ENCODE results near the gene FKBP10.

Gene FKBP10

DNA sequence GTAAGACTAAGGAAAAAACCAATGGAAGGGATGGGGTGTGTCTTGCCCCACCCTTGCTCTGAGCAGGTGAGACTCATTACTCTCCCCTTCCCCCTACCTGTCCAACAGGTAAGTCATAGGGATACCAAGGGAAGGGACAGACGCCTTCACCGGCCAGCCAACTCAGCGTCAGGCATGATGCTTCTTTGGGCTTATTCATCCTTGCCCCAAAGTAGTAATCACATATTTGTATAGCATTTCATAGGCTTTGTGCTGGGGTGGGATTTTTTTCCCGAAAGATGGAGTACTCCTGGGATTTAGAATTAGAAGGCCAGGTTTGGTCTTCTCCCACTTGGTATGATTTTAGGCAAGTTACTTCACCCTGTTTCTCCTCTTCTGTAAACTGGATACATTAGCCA is 25.8 kb upstream of the FKBP10 start:
- Mint-ChIP-seq H3K36me3 (ENCODE audit: insufficient read depth) (no peaks in the 10 kb centered on the region), H3K27me3 (peaks cover 28 to 65% of the 10 kb centered on the region in 2 donors), H3K9me3 (no peaks in the 10 kb centered on the region), H3K4me1 (ENCODE audit: low read depth in 2 of 2) (peaks cover 8 to 12% of the 10 kb centered on the region in 2 donors), H3K27ac (no peak overlapping the region), H3K4me3 (peak overlapping the region; percentile 62 to 70)
- ATAC-seq (replicated peaks) (no peak), DNase-seq (no peak)

DNA sequence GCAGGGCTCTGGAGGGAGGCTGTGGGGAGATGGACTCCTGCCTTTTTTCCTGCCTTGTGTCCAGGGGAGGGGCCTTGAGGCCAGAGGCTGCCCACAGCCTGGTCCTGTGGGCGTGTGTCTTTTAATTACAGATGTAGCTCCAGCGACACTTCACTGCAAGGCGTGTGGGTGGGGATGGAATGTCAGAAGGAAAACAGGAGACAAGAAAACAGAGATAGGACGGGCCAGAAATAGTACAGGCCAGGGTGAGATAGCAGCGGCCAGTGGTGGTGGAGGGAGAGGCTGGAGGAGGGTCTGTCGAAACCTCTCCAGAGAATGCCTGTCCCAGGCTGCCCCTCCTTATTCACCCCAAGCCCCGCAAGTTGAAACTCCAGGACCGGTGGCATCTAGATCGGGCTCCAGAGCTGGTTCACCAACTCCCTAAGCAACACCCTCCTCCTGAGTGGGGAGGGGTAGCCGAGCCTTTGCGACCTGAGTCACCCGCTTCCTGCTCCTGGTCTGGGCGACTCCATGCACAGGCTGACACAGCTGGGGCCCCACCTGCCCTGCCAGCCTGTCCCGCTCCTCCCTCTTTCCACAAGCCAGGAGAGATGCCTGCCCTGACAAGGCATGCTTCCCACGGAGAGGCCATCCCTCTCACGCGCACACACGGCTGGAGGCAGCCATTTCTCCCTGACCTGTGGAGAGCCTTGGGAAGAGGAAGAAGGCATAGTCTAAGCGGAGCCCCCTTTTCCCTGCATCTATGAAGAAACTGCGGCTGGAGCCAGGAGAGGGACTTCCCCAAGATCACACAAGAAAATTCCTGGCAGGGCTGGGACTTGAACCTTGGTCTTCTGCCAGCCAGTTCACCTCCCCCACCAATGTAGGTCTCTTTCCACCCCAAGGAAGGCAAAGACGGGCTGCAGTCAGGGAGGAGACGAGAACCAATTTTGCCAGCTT is 19.7 kb upstream of the FKBP10 start:
- Mint-ChIP-seq H3K4me1 (ENCODE audit: low read depth in 2 of 2) (peaks cover 0 to 4% of the 10 kb centered on the region in 2 donors), H3K9me3 (no peaks in the 10 kb centered on the region), H3K27me3 (peaks cover 0 to 34% of the 10 kb centered on the region in 2 donors), H3K4me3 (peak overlapping the region in 1 of 2 donors; percentile 19), H3K36me3 (ENCODE audit: insufficient read depth) (peaks cover 3% of the 10 kb centered on the region), H3K27ac (no peak overlapping the region)
- DNase-seq (no peak), ATAC-seq (replicated peaks) (no peak)

DNA sequence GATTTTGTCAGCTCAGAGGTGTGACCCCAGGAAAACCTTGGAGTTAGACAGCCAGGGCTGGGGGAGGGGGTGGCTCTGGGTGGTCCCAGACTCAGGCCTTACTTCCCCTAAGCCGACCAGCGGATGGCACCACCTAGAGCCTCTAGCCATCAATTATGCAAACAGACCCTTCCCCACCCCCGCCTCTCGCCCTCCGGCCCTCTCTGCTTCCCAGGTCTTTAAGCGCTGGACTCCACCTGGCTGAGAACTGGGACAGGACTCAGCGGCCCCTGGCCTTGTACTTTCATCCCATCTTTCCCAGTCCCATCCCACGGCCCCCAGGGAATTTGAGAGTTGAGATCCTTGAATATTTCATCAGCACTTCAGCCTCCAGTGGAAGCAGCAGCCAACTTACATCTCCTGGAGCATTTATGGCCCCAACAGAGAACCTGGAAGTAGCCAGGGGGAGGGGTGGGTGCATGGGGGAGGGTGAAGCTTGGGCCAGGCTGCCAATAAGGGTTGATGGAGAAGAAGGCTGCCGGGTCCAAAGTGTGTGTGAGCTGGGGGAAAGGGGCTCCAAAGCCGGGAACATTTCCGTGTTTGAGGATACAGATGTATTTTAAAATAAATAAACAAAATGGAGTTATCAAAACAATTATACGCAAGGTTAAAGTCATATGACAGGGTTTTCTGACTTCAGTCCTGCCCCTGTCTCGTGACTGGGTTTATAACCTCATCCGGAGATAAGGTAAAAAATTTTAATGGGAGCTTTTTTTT is 18.8 kb upstream of the FKBP10 start:
- DNase-seq = no peak
- Mint-ChIP-seq H3K9me3 (no peaks in the 10 kb centered on the region), H3K36me3 (ENCODE audit: insufficient read depth) (peaks cover 3% of the 10 kb centered on the region), H3K4me3 (no peak overlapping the region), H3K27me3 (peaks cover 0 to 40% of the 10 kb centered on the region in 2 donors), H3K27ac (no peak overlapping the region), H3K4me1 (ENCODE audit: low read depth in 2 of 2) (peaks cover 0 to 1% of the 10 kb centered on the region in 2 donors)
- no peak for ATAC-seq (replicated peaks)

DNA sequence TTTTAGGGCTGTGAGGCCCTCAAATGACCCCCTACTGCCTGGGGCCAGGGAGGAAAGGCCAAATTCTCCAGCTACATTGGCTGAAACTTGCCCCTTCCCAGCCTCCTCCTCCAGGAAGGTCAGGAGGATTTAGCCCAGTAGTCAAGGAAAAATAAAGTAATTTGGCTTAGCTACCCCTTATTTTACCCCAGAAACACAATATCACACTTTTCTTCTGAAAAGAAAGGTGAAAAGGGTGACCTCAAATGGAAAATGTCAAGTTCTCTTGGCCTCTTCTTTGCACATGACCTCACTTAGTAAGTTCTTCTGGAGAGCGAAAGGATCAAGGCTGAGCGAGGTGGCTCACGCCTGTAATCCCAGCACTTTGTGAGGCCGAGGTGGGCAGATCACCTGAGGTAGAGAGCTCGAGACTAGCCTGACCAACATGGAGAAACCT is 18.2 kb upstream of the FKBP10 start:
- ATAC-seq (replicated peaks) = no peak
- Mint-ChIP-seq H3K4me1 (ENCODE audit: low read depth in 2 of 2) (peaks cover 0 to 1% of the 10 kb centered on the region in 2 donors), H3K9me3 (no peaks in the 10 kb centered on the region), H3K36me3 (ENCODE audit: insufficient read depth) (peaks cover 3% of the 10 kb centered on the region), H3K4me3 (no peak overlapping the region), H3K27ac (no peak overlapping the region), H3K27me3 (peaks cover 0 to 44% of the 10 kb centered on the region in 2 donors)
- no peak for DNase-seq

DNA sequence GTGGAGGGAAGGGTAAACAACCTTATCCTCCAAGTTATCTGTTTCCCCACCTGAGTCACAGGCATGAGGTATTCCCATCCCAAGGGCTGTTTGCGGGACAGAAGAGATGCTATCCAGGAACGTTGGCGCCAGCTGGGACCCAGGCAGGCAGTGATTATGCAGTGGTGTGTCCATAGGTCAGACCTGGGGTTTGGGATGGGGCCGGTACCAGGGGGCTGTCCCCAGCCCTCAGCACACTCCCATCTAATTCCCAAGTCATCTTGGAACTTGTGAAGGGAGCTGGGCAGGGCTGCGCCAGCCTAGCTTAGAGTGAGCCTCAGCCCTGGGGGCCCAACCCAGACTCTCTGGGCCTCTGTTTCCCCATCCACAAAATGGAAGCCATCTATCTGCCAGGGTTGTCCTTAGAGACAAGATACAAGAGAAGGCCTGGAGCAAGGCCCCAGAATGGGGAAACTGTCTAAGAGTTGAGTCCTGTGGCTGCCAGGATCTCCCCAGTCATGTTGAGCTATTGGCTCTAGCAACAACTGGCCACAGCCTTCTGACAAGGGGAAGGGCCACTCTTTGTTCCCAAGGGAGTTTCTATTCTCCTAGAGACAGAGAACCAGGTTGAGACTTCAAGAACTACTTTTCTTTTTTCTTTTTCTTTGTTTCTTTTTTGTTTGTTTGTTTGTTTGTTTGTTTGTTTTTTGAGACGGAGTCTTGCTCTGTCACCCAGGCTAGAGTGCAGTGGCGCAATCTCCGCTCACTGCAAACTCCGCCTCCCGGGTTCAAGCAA is 16.5 kb upstream of the FKBP10 start:
- Mint-ChIP-seq H3K27ac (no peak overlapping the region), H3K27me3 (peaks cover 0 to 40% of the 10 kb centered on the region in 2 donors), H3K9me3 (no peaks in the 10 kb centered on the region), H3K4me3 (no peak overlapping the region), H3K4me1 (ENCODE audit: low read depth in 2 of 2) (peaks cover 0 to 5% of the 10 kb centered on the region in 2 donors), H3K36me3 (ENCODE audit: insufficient read depth) (peaks cover 3% of the 10 kb centered on the region)
- ATAC-seq (replicated peaks) = no peak
- no peak for DNase-seq

DNA sequence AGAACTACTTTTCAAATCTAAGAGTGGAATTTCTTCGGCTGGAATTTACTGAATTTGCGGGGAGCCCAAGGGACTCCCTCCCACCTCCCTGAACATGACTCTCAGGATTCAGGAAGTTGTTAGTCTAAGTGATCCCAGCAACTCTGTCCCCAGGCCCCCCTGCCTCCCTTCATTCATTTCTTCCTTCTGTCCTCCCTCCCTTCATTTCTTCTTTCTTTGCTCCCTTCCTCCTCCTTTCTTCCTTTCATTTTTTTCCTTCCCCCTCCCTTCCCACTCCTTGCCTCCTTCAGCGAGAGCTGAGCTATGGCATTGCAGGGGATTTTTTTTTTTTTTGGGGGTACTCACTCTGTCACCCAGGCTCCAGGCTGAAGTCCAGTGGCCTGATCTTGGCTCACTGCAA is 15.4 kb upstream of the FKBP10 start:
- H3K9me3 Mint-ChIP-seq = no peaks in the 10 kb centered on the region
- H3K27me3 Mint-ChIP-seq = peaks cover 0 to 32% of the 10 kb centered on the region in 2 donors
- H3K27ac Mint-ChIP-seq = no peak overlapping the region
- DNase-seq (no peak), ATAC-seq (replicated peaks) (no peak)
- no peak overlapping the region for H3K4me3 Mint-ChIP-seq
- H3K4me1 Mint-ChIP-seq (ENCODE audit: low read depth in 2 of 2) = peaks cover 0 to 10% of the 10 kb centered on the region in 2 donors
- peaks cover 3% of the 10 kb centered on the region for H3K36me3 Mint-ChIP-seq (ENCODE audit: insufficient read depth)

DNA sequence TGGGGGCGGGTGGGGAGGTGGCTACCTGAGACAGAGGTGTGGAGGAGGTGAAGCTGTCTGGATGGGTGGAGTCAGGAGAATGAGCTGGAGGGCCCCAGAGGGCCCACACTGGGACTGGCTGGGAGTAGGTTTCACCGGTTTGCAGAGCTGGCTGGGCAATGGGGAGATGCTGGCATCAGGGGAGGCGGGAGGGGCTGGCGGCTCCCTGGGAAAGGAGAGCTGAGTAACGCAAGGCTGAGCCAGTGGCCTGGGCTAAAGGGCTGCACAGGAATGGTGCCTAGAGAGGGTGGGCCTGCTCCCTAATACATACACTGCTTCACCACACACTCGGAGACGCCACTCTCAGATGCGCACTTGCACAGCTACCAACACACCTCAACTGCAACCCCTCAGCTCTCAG is 13.4 kb upstream of the FKBP10 start:
- Mint-ChIP-seq H3K4me3 (no peak overlapping the region), H3K27ac (no peak overlapping the region), H3K9me3 (no peaks in the 10 kb centered on the region), H3K4me1 (ENCODE audit: low read depth in 2 of 2) (peaks cover 0 to 12% of the 10 kb centered on the region in 2 donors), H3K27me3 (peaks cover 0 to 18% of the 10 kb centered on the region in 2 donors), H3K36me3 (ENCODE audit: insufficient read depth) (peaks cover 3% of the 10 kb centered on the region)
- DNase-seq (no peak), ATAC-seq (replicated peaks) (no peak)

DNA sequence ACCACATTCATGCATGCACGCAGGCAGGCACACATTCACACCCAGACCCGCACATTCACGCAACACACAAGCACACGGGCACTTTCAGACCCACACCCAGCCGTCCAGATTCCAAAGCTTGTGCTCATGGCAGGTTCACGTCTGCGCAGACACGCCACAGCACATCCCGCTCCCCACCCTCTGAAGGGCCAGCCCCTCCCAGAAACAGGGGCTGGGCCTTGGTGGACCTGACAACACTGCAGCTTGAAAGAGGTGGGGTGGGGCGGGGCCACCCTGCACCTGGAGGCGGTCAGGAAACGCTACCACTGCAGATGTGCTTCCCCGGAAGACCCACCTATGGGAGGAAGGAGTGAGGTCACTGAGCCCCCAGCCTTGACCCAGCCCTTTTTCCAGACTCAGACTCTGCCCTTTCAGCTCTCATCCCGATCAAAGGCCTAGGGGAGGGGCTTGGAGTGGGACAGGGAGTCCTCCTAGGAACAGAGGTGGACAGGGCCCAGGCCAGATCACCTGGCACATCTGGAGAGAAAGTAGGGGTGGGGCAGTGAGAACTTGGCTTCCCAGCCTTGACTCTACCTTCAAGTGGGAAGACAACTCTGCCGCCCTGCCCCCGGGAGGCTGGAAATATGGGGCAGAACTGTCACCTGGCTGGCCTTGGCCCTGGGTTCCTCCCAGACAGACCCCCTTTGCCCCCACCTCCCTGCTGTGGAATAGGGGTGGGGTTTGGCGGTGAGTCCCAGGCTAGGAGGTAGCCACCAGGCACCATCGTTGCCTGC is 12.0 kb upstream of the FKBP10 start:
- peak; percentile 68 for ATAC-seq (replicated peaks)

DNA sequence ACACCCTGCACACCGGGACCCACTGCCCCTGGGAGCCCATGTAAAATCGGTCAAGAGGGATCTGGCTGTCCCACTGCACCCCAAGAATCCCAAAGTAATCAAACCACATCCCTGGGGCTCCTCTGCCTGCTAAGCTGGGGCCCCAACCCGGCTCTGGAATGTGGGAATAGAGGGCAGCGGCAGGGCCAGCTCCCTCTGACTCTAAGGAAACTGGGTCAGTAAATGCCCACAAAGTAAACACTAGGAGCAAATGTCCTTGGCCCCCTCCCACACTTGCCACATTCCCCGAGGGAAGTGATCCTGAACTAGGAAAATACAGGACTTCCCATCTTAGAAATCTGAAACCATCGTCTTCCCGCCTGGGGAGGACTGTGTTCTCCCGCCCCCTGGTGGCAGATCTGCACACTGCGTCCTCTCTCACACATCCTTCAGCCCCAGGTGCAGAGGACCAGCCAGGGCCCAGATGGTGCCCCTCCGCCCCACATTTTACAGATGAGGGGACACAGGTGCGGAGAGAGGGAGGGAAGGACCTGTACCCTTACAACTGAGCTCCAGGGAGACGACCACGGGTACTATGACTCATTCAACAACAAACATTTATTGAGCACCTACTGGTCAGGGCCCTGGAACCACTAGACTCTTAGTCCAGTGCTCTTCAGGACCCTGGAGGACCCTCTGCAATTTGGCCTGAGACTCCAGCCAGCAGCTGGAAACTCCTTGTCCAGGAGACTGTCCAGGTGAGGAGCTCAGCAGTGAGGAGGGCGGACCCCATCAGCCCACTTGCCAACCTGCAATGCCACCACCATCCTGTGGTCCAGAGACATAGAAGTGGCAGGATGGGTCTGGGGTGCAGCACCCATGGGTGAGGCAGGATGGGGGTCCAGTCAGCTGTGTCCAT is 11.2 kb upstream of the FKBP10 start:
- Mint-ChIP-seq H3K27ac (no peak overlapping the region), H3K4me1 (ENCODE audit: low read depth in 2 of 2) (peaks cover 0 to 12% of the 10 kb centered on the region in 2 donors), H3K9me3 (no peaks in the 10 kb centered on the region), H3K27me3 (peaks cover 0 to 18% of the 10 kb centered on the region in 2 donors), H3K4me3 (peak overlapping the region in 1 of 2 donors; percentile 43), H3K36me3 (ENCODE audit: insufficient read depth) (no peaks in the 10 kb centered on the region)
- ATAC-seq (replicated peaks) (peak; percentile 75), DNase-seq (peak; percentile 70 to 72 (median 72))

More for the DNA sequence above, 12.0 kb upstream of the FKBP10 start:
- Mint-ChIP-seq H3K4me1 (ENCODE audit: low read depth in 2 of 2) (peaks cover 0 to 12% of the 10 kb centered on the region in 2 donors), H3K27me3 (peaks cover 0 to 18% of the 10 kb centered on the region in 2 donors), H3K36me3 (ENCODE audit: insufficient read depth) (no peaks in the 10 kb centered on the region), H3K4me3 (peak overlapping the region in 1 of 2 donors; percentile 43), H3K27ac (no peak overlapping the region), H3K9me3 (no peaks in the 10 kb centered on the region)
- DNase-seq = no peak

DNA sequence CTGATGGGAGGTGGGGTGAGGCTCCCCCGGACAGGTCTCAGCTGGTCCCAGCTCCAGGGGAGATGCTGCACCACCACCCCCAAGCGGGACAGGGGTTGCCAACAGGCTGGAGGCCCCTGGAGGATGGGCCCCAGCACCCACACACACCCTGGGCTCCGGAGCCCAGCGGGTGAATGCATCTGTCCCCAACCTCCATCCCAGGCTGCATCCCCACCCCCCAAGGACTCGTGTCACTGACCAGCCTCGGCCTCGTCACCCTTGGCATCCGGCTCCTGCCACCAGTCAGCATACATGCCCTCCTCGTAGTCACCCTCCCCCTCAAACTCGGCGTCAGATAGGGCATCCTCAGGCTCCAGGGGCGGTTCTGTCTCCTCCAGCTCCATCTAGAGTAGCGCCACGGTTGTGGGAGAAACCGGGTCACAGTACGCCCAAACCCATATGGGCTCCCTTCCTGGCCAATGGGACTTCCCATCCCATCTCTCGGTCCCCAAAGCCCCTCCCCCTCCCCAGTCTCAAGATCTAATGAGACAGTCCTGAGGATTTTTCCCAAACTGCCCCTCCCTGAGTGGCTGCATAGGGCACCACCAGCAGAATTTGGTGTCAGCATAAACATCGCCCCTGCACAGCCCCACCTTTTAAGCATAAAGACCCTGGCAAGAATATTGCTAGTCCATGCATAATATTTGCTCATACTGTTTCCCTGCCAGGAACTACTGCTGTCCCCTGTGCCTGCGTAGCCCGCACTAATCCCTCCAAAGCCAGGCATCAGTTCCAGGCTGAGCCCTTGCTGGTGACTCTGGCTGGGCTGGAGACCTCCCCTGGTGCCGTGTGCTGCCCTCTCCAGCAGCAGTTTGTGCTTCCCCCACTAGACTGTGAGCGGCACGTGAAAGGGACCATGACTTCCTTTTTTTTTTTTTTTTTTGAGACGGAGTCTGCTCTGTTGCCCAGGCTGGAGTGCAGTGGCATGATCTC is 9.5 kb upstream of the FKBP10 start:
- no peak overlapping the region for H3K27ac Mint-ChIP-seq
- DNase-seq (no peak), ATAC-seq (replicated peaks) (no peak)
- H3K4me1 Mint-ChIP-seq (ENCODE audit: low read depth in 2 of 2) = peaks cover 0 to 14% of the 10 kb centered on the region in 2 donors
- no peak overlapping the region for H3K4me3 Mint-ChIP-seq
- peaks cover 3% of the 10 kb centered on the region for H3K36me3 Mint-ChIP-seq (ENCODE audit: insufficient read depth)
- peaks cover 0 to 12% of the 10 kb centered on the region in 2 donors for H3K27me3 Mint-ChIP-seq
- no peaks in the 10 kb centered on the region for H3K9me3 Mint-ChIP-seq
